ENCODE data around the gene ARIH2. TPM values are rescaled to one million over a fixed set of nuclear protein-coding genes. Genes with fewer than 3 reads are reported as not detected.
"Not testable (repeated sequence)": the region's sequence is repeated elsewhere in the genome, so short reads cannot be mapped to it uniquely, and the experiment has no call there.

Gene ARIH2
- polyA plus RNA-seq, 1 donor = 78.4 TPM

DNA sequence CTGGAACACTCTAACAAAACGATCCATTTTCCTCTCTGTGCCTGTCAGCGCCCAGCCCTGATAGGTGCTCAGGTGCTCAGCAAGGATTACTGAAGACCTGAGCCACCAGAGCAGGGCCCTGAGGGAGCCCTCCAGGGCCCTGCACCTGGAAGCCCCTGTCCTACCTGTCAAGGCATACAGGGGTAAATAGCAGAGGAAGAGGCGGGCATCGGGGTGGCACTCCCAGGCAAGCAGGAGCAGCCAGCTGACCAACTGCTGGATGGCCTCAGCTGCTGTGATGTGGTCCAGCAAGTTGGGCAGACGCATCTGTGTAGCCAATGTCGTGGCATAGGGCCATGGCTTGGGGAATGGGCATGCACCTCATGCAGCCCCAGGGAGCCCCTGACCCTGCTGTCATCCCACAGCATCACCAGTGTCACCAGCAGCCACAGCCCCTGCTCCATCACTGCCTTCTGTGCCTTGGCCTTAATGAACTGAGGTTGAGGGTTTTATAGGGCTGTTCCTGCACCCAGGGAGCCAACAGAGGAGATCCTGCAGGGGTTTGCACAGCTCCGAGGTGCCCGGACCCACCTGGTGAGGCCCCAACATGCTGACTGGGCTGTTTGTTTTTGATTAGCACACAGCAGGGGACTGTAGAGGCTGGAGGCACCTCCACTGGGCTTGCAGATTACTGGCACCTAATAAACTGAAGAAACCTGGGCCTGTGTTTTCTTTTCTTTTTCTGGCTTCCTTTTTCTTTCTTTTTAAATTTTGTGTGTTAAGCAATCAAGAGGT is 80.6 kb downstream of the ARIH2 start:
- peaks cover 28% of the 10 kb centered on the region for H3K4me1 ChIP-seq (ENCODE audit: control insufficient read depth, insufficient read depth, low read length)
- no peaks in the 10 kb centered on the region for H3K9me3 ChIP-seq (ENCODE audit: control insufficient read depth, low read depth, low read length)
- H3K27ac ChIP-seq (ENCODE audit: low read length) = peak overlapping the region; percentile 84
- H3K4me3 ChIP-seq (ENCODE audit: low read length) = no peak overlapping the region
- no peaks in the 10 kb centered on the region for H3K27me3 ChIP-seq (ENCODE audit: control insufficient read depth, insufficient read depth, low read length)
- WGBS (ENCODE audit: insufficient coverage, low lambda C conversion rate) = no CpG with 5 or more reads among the region's 8 CpGs
- peaks cover 37% of the 10 kb centered on the region for H3K36me3 ChIP-seq (ENCODE audit: control insufficient read depth, insufficient read depth, low read length)
- DNase-seq = peak in 1 of 2 donors; percentile 35

DNA sequence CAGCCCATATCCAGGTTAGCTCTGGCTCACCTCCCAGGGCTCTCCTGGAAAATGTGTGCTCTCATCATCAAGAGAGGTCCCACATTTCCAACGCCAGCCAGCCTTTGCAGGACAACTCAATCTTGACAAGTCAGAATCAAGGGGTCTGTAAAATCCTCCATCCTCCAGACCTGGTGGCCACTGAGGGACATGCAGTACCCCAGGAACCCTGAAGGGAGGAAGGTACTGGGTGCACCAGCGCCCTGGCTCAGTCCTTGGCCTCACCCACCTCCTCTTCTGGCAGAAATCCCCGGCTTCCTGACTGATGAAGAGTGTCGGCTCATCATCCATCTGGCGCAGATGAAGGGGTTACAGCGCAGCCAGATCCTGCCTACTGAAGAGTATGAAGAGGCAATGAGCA is 82.5 kb downstream of the ARIH2 start:
- H3K9me3 ChIP-seq (ENCODE audit: control insufficient read depth, low read depth, low read length) = no peaks in the 10 kb centered on the region
- WGBS (ENCODE audit: insufficient coverage, low lambda C conversion rate) = no CpG with 5 or more reads among the region's 6 CpGs
- peaks cover 39% of the 10 kb centered on the region for H3K4me1 ChIP-seq (ENCODE audit: control insufficient read depth, insufficient read depth, low read length)
- H3K36me3 ChIP-seq (ENCODE audit: control insufficient read depth, insufficient read depth, low read length) = peaks cover 37% of the 10 kb centered on the region
- H3K27ac ChIP-seq (ENCODE audit: low read length) = no peak overlapping the region
- DNase-seq = no peak
- H3K27me3 ChIP-seq (ENCODE audit: control insufficient read depth, insufficient read depth, low read length) = no peaks in the 10 kb centered on the region
- H3K4me3 ChIP-seq (ENCODE audit: low read length) = no peak overlapping the region

DNA sequence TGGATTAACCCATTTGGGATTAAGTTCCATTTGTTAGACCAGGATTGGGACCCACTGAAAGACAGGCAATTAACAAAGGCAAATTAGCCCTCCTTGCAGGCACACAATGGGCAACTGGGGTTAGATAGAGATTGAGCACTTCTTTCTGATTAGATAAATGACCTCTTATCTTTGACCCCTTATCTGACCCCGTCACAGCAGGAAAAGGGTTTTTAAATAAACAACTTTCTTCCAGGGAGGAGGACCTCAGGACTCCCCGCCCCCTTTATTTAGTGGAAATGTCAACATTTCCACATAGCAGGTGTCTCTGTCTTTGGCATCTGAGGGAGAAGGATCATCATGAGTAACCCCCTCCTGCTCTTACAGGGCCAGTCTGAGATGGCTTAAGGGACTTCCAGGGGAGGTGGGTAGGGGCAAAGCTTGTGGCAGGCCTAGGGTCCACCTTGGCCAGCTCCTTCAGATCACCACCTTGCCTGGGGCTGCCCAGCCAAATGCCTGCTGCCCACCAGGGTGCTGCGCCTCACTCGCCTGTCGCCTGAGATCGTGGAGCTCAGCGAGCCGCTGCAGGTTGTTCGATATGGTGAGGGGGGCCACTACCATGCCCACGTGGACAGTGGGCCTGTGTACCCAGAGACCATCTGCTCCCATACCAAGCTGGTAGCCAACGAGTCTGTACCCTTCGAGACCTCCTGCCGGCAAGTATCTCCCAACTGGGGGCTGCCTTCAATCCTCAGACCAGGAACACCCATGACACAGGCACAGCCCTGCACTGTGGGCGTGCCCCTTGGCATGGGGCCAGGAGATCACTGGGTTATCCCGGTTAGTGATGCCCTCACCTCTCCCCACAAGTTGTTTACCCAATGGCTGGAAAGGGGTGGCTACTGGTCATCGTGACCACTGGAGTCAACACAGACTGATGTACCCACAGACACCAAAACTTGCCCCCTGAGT is 86.0 kb downstream of the ARIH2 start:
- peak in 1 of 2 donors; percentile 56 for DNase-seq
- Histone ChIP-seq H3K36me3 (ENCODE audit: control insufficient read depth, insufficient read depth, low read length) (peaks cover 23% of the 10 kb centered on the region), H3K4me1 (ENCODE audit: control insufficient read depth, insufficient read depth, low read length) (peaks cover 39% of the 10 kb centered on the region), H3K27ac (ENCODE audit: low read length) (no peak overlapping the region), H3K4me3 (ENCODE audit: low read length) (no peak overlapping the region), H3K9me3 (ENCODE audit: control insufficient read depth, low read depth, low read length) (no peaks in the 10 kb centered on the region), H3K27me3 (ENCODE audit: control insufficient read depth, insufficient read depth, low read length) (no peaks in the 10 kb centered on the region)
- WGBS (ENCODE audit: insufficient coverage, low lambda C conversion rate) = no CpG with 5 or more reads among the region's 16 CpGs

DNA sequence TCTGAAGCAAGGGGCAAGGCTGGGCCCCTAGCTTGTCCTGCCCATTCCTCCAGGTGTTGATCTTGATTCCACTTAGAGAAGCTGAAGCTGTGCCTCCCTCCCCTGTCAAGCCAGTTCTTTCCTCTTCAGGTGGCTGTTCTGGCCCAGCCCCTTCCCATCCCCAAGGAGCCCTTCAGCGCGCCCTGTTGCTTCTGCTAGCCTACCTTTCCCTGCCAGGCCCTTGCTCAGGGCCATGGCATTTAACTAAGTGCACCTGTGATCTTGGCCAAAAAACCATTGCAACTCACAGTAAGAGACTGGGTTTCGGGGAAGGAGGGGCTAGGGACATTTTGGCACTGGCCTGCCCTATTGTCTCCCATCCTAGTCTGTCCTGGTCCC is 86.7 kb downstream of the ARIH2 start:
- Histone ChIP-seq H3K27ac (ENCODE audit: low read length) (no peak overlapping the region), H3K36me3 (ENCODE audit: control insufficient read depth, insufficient read depth, low read length) (peaks cover 23% of the 10 kb centered on the region), H3K9me3 (ENCODE audit: control insufficient read depth, low read depth, low read length) (no peaks in the 10 kb centered on the region), H3K4me1 (ENCODE audit: control insufficient read depth, insufficient read depth, low read length) (peaks cover 32% of the 10 kb centered on the region), H3K27me3 (ENCODE audit: control insufficient read depth, insufficient read depth, low read length) (no peaks in the 10 kb centered on the region), H3K4me3 (ENCODE audit: low read length) (no peak overlapping the region)
- no CpG with 5 or more reads among the region's 3 CpGs for WGBS (ENCODE audit: insufficient coverage, low lambda C conversion rate)
- no peak for DNase-seq

DNA sequence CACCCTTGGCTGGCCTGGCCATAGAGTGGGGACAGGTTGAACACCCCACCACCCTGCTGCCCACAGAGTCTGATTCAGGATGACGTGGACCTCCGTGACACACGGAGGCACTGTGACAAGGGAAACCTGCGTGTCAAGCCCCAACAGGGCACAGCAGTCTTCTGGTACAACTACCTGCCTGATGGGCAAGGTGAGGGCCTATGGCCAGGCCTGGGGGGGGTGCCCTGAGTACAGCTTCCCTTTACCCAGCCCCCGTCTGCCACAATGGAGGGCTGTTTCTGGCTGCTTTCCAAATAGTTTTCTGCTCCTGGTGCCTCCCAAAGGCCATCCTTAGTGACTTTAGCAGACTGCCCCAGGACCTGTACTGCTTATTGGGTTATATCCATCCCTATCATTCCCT is 87.4 kb downstream of the ARIH2 start:
- peaks cover 25% of the 10 kb centered on the region for H3K4me1 ChIP-seq (ENCODE audit: control insufficient read depth, insufficient read depth, low read length)
- peak overlapping the region; percentile 98 for H3K27ac ChIP-seq (ENCODE audit: low read length)
- no peaks in the 10 kb centered on the region for H3K9me3 ChIP-seq (ENCODE audit: control insufficient read depth, low read depth, low read length)
- H3K27me3 ChIP-seq (ENCODE audit: control insufficient read depth, insufficient read depth, low read length) = no peaks in the 10 kb centered on the region
- no CpG with 5 or more reads among the region's 5 CpGs for WGBS (ENCODE audit: insufficient coverage, low lambda C conversion rate)
- peaks cover 24% of the 10 kb centered on the region for H3K36me3 ChIP-seq (ENCODE audit: control insufficient read depth, insufficient read depth, low read length)
- peak overlapping the region; percentile 87 for H3K4me3 ChIP-seq (ENCODE audit: low read length)
- no peak for DNase-seq

DNA sequence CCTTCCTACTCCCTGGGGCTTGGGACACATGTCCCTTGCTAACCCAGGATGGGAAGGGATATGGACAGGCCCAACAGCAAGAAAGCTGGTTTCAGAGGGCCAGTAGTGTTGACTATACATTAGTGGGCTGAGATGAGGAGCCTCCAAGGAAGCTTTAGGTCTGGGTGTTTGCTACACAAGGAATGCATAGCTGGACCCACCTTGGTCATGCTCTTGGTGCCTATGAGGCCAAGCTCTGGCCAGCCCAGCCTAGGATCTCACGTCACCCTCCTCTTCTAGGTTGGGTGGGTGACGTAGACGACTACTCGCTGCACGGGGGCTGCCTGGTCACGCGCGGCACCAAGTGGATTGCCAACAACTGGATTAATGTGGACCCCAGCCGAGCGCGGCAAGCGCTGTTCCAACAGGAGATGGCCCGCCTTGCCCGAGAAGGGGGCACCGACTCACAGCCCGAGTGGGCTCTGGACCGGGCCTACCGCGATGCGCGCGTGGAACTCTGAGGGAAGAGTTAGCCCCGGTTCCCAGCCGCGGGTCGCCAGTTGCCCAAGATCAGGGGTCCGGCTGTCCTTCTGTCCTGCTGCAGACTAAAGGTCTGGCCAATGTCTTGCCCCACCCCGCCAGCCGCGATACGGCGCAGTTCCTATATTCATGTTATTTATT is 87.9 kb downstream of the ARIH2 start:
- H3K27ac ChIP-seq (ENCODE audit: low read length) = peak overlapping the region; percentile 98
- no CpG with 5 or more reads among the region's 32 CpGs for WGBS (ENCODE audit: insufficient coverage, low lambda C conversion rate)
- no peaks in the 10 kb centered on the region for H3K27me3 ChIP-seq (ENCODE audit: control insufficient read depth, insufficient read depth, low read length)
- H3K4me3 ChIP-seq (ENCODE audit: low read length) = peak overlapping the region; percentile 87
- peaks cover 23% of the 10 kb centered on the region for H3K4me1 ChIP-seq (ENCODE audit: control insufficient read depth, insufficient read depth, low read length)
- H3K9me3 ChIP-seq (ENCODE audit: control insufficient read depth, low read depth, low read length) = no peaks in the 10 kb centered on the region
- H3K36me3 ChIP-seq (ENCODE audit: control insufficient read depth, insufficient read depth, low read length) = peaks cover 27% of the 10 kb centered on the region
- DNase-seq = peak in 1 of 2 donors; percentile 59

DNA sequence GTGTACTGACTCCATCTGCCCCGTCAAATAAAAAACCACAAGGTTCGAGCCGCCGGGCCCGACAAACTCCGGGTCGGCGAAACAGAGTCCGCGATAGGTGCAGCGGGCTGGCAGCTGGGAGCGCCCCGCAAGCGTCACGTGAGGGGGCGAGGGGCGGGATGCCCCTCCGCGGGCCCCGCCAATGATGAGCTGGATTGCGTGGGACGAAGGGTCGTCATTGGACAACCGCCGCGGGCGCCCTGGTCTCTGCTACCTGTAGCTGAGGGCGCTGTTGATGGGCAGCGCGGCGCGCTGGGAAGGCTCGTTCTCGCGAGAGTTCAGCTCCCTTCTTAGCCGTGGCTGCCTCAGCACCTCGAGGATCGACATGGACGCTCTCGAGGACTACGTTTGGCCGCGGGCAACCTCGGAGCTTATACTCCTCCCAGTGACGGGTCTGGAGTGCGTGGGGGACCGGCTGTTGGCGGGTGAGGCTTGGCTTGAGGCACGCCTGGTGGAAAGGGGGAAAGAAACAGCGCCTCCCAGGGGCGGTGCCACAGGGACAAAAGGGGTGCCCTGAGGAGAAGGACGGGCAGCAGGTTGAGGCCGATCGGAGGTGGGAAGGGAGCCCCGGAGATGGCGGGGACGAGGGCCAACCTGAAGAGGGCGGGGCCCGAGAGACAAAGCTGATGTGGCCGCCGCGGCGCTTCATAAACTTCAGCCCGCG is 88.6 kb downstream of the ARIH2 start, which contains the start of gene WDR6:
WDR6 (plus strand) TSS at position 324 of the 703 bp plus-strand sequence; CDS start at position 365, 41 bp downstream.
- WGBS (ENCODE audit: insufficient coverage, low lambda C conversion rate) = no CpG with 5 or more reads among the region's 65 CpGs
- peak; percentile 98 to 99 for DNase-seq
- peaks cover 23% of the 10 kb centered on the region for H3K4me1 ChIP-seq (ENCODE audit: control insufficient read depth, insufficient read depth, low read length)
- H3K9me3 ChIP-seq (ENCODE audit: control insufficient read depth, low read depth, low read length) = no peaks in the 10 kb centered on the region
- peak within 1 kb of the TSS; percentile 87 for H3K4me3 ChIP-seq (ENCODE audit: low read length)
- H3K27ac ChIP-seq (ENCODE audit: low read length) = peak within 1 kb of the TSS; percentile 98
- H3K36me3 ChIP-seq (ENCODE audit: control insufficient read depth, insufficient read depth, low read length) = peaks cover 28% of the 10 kb centered on the region
- H3K27me3 ChIP-seq (ENCODE audit: control insufficient read depth, insufficient read depth, low read length) = no peaks in the 10 kb centered on the region

DNA sequence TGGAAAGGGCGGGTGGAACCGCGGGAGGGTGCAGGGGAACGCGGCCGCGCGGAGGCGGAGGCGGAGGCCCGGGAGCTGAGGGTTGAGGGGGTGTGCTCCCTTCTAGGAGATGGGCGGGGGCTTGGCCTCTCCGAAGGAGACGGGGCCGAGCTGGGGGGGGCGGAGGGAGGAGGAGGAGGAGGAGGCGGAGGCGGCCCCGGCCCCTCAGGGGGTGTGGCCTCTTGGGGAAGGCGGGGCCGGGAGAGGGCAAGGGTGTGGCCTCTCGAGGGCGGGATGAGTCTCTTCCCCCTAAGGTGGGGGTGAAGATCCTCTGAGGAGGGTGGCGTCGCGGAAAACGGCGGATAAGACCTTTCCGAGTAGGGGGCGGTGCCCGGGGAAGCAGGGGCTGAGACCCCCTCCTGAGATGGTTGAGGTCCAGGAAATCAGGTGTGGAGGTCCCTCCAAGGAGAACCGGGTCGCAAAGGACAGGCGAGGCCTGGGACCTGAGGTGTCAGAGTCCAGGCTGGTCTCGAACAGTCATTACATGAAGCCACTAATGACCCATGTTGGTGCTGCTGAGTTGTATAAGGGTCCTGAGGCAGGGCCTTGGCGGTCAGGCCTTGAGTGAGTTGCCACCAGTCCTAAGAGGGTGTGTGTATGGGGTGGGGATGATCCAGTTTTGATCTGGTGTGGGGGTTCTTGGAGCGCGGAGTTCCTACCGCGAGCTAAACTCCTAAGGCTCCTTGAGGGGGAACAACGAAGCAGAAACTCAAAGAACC is 89.3 kb downstream of the ARIH2 start:
- Histone ChIP-seq H3K4me3 (ENCODE audit: low read length) (peak overlapping the region; percentile 87), H3K9me3 (ENCODE audit: control insufficient read depth, low read depth, low read length) (no peaks in the 10 kb centered on the region), H3K4me1 (ENCODE audit: control insufficient read depth, insufficient read depth, low read length) (peaks cover 23% of the 10 kb centered on the region), H3K27ac (ENCODE audit: low read length) (peak overlapping the region; percentile 98), H3K36me3 (ENCODE audit: control insufficient read depth, insufficient read depth, low read length) (peaks cover 31% of the 10 kb centered on the region), H3K27me3 (ENCODE audit: control insufficient read depth, insufficient read depth, low read length) (no peaks in the 10 kb centered on the region)
- WGBS (ENCODE audit: insufficient coverage, low lambda C conversion rate) = no CpG with 5 or more reads among the region's 41 CpGs
- peak; percentile 90 to 93 for DNase-seq

DNA sequence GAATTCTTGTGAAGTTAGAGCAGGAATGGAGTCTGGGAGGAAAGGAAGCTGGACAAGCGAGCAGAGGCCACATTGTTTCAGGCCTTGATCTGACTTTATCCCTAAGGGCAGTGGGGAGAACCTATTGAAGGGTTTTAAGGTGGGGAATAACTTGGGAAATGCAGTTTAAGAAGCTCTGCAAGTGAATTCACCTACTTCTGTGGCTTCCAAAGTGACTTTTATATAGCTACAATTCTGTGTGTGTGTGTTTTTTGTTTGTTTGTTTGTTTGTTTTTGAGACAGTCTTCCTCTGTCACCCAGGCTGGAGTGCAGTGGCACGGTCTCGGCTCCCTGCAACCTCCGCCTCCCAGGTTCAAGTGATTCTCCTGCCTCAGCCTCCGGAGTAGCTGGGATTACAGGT is 90.0 kb downstream of the ARIH2 start:
- Histone ChIP-seq H3K36me3 (ENCODE audit: control insufficient read depth, insufficient read depth, low read length) (peaks cover 37% of the 10 kb centered on the region), H3K4me1 (ENCODE audit: control insufficient read depth, insufficient read depth, low read length) (peaks cover 23% of the 10 kb centered on the region)
- not testable (repeated sequence) for H3K9me3 ChIP-seq (ENCODE audit: control insufficient read depth, low read depth, low read length); DNase-seq; H3K4me3 ChIP-seq (ENCODE audit: low read length); H3K27ac ChIP-seq (ENCODE audit: low read length); H3K27me3 ChIP-seq (ENCODE audit: control insufficient read depth, insufficient read depth, low read length)
- WGBS (ENCODE audit: insufficient coverage, low lambda C conversion rate) = no CpG with 5 or more reads among the region's 5 CpGs
